SH-SY5Y (cell line): Measurements from ENCODE around the gene FAAP20.

Experiments
- GATA2 ChIP-seq: IDR thresholded peaks from 2 replicates; pipeline ENCODE4 v1.6.1; 2011; ENCODE audit warnings: mild to moderate bottlenecking, low read depth, low read length
- GATA3 ChIP-seq: IDR thresholded peaks from 2 replicates; pipeline ENCODE4 v1.6.1; 2011; ENCODE audit warnings: low read depth, mild to moderate bottlenecking, low read length, moderate library complexity

GRCh38 chr1:2160451-2161300 is 33.9 kb downstream of the FAAP20 start:
- TF ChIP-seq GATA2 (no peak), GATA3 (no peak)
